ENCODE data around the gene RERG.

The RERG gene

DNA sequence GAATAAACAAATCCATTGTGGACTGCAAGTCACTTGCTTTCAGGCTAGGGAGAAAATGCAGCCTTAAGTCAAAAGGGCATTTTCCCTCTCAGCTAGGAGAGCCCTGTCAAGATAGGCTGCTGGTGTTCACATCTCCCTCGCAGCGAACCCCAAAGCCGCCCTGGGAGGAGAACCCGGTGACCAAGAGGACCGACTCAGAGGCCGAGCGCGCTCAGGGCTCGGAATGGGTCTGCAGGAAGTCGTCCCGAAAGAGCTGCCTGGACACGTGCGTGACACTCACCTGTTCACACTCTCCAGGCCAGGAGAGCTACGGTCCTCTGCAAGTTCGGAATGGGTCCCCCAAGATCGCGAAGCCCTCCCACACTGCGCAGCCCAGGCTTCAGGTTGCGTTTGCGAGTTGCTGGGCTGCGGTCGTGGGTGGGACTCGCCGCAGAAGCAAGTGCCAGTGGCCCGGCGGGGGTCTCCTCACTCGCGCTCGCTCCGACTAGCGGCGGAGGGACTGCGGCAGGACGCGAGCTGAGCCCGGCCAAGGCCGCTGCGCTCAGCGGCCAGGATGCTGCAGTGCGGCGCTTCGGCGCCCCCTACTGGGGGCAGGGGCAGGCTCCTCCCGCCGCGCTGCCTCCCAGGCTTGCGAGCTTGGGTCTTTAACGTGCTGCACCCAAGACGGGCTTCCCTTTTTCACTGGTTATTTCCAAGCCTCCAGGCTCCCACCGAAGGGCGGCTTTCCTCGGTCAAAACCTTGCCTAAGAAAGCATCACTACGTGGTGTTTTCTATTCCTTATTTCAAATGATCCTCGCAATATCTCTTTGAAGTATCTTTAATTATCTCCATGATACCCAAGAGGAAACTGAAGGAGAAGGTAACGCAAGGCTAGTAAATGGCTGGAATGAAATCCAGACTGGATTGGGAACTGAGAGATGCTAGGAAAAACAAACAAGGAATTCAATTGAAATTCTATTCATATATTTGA lies at the start of gene RERG (continued):
- TF ChIP-seq BCL11A (tag by site-specific recombination; IDR thresholded peaks at IDR 0.05; ENCODE audit: low read depth) = no peak
- no peak for TF ChIP-seq ZNF510 (tag by site-specific recombination; IDR thresholded peaks at IDR 0.05; ENCODE audit: insufficient replicate concordance)
- peak; percentile 52; the same call in 1 of the 2 replicates for TF ChIP-seq ZXDB (tag by site-specific recombination; IDR thresholded peaks at IDR 0.05)
- TF ChIP-seq, protein P1, sequence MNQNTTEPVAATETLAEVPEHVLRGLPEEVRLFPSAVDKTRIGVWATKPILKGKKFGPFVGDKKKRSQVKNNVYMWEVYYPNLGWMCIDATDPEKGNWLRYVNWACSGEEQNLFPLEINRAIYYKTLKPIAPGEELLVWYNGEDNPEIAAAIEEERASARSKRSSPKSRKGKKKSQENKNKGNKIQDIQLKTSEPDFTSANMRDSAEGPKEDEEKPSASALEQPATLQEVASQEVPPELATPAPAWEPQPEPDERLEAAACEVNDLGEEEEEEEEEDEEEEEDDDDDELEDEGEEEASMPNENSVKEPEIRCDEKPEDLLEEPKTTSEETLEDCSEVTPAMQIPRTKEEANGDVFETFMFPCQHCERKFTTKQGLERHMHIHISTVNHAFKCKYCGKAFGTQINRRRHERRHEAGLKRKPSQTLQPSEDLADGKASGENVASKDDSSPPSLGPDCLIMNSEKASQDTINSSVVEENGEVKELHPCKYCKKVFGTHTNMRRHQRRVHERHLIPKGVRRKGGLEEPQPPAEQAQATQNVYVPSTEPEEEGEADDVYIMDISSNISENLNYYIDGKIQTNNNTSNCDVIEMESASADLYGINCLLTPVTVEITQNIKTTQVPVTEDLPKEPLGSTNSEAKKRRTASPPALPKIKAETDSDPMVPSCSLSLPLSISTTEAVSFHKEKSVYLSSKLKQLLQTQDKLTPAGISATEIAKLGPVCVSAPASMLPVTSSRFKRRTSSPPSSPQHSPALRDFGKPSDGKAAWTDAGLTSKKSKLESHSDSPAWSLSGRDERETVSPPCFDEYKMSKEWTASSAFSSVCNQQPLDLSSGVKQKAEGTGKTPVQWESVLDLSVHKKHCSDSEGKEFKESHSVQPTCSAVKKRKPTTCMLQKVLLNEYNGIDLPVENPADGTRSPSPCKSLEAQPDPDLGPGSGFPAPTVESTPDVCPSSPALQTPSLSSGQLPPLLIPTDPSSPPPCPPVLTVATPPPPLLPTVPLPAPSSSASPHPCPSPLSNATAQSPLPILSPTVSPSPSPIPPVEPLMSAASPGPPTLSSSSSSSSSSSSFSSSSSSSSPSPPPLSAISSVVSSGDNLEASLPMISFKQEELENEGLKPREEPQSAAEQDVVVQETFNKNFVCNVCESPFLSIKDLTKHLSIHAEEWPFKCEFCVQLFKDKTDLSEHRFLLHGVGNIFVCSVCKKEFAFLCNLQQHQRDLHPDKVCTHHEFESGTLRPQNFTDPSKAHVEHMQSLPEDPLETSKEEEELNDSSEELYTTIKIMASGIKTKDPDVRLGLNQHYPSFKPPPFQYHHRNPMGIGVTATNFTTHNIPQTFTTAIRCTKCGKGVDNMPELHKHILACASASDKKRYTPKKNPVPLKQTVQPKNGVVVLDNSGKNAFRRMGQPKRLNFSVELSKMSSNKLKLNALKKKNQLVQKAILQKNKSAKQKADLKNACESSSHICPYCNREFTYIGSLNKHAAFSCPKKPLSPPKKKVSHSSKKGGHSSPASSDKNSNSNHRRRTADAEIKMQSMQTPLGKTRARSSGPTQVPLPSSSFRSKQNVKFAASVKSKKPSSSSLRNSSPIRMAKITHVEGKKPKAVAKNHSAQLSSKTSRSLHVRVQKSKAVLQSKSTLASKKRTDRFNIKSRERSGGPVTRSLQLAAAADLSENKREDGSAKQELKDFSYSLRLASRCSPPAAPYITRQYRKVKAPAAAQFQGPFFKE (tag by site-specific recombination; IDR thresholded peaks at IDR 0.05; ENCODE audit: borderline replicate concordance) = no peak
- TF ChIP-seq KLF8 (tag by site-specific recombination; IDR thresholded peaks at IDR 0.05) = no peak; the same call in 1 of the 2 replicates
- TF ChIP-seq, protein P2, sequence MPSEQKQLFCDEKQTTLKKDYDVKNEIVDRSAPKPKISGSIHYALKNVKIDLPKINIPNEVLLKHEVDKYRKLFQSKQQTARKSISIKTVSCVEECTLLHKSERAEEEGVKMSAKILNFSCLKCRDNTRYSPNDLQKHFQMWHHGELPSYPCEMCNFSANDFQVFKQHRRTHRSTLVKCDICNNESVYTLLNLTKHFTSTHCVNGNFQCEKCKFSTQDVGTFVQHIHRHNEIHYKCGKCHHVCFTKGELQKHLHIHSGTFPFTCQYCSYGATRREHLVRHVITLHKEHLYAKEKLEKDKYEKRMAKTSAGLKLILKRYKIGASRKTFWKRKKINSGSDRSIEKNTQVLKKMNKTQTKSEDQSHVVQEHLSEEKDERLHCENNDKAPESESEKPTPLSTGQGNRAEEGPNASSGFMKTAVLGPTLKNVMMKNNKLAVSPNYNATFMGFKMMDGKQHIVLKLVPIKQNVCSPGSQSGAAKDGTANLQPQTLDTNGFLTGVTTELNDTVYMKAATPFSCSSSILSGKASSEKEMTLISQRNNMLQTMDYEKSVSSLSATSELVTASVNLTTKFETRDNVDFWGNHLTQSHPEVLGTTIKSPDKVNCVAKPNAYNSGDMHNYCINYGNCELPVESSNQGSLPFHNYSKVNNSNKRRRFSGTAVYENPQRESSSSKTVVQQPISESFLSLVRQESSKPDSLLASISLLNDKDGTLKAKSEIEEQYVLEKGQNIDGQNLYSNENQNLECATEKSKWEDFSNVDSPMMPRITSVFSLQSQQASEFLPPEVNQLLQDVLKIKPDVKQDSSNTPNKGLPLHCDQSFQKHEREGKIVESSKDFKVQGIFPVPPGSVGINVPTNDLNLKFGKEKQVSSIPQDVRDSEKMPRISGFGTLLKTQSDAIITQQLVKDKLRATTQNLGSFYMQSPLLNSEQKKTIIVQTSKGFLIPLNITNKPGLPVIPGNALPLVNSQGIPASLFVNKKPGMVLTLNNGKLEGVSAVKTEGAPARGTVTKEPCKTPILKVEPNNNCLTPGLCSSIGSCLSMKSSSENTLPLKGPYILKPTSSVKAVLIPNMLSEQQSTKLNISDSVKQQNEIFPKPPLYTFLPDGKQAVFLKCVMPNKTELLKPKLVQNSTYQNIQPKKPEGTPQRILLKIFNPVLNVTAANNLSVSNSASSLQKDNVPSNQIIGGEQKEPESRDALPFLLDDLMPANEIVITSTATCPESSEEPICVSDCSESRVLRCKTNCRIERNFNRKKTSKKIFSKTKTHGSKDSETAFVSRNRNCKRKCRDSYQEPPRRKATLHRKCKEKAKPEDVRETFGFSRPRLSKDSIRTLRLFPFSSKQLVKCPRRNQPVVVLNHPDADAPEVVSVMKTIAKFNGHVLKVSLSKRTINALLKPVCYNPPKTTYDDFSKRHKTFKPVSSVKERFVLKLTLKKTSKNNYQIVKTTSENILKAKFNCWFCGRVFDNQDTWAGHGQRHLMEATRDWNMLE (tag by site-specific recombination; conservative IDR thresholded peaks at IDR 0.05; ENCODE audit: low read depth) = no peak
- TF ChIP-seq ZNF184 (tag by site-specific recombination; IDR thresholded peaks at IDR 0.05) = no peak
- TF ChIP-seq ZNF791 (tag by site-specific recombination; IDR thresholded peaks at IDR 0.05) = no peak
- peak; percentile 71 for TF ChIP-seq GLIS1 (tag by site-specific recombination; IDR thresholded peaks at IDR 0.05)
- TF ChIP-seq ZFP3 (tag by site-specific recombination; IDR thresholded peaks at IDR 0.05; ENCODE audit: low read depth) = no peak
- TF ChIP-seq FEZF1 (tag by site-specific recombination; IDR thresholded peaks at IDR 0.05) = no peak
- TF ChIP-seq ZNF214 (tag by site-specific recombination; IDR thresholded peaks at IDR 0.05; ENCODE audit: borderline replicate concordance) = no peak
- TF ChIP-seq MZF1 (tag by site-specific recombination; IDR thresholded peaks at IDR 0.05; ENCODE audit: borderline replicate concordance) = no peak
- no peak for TF ChIP-seq ZNF514 (tag by site-specific recombination; IDR thresholded peaks at IDR 0.05)
- TF ChIP-seq GLIS2 (tag by site-specific recombination; IDR thresholded peaks at IDR 0.05) = peak; percentile 84
- TF ChIP-seq ZNF311 (tag by site-specific recombination; IDR thresholded peaks at IDR 0.05; ENCODE audit: borderline replicate concordance) = no peak
- TF ChIP-seq ZNF701 (tag by site-specific recombination; IDR thresholded peaks at IDR 0.05) = no peak
- no peak for TF ChIP-seq ZBTB7A (tag by site-specific recombination; IDR thresholded peaks at IDR 0.05; ENCODE audit: low read depth)
- TF ChIP-seq ZNF626 (tag by site-specific recombination; IDR thresholded peaks at IDR 0.05) = no peak
- peak; percentile 99 for TF ChIP-seq SCRT2 (tag by site-specific recombination; IDR thresholded peaks at IDR 0.05)
- no peak; the same call in none of the 2 replicates for TF ChIP-seq SCRT1 (tag by site-specific recombination; IDR thresholded peaks at IDR 0.05; ENCODE audit: borderline replicate concordance)
- peak; percentile 67 for TF ChIP-seq ZNF654 (tag by site-specific recombination; IDR thresholded peaks at IDR 0.05; ENCODE audit: low read depth)
- peak; percentile 88; the same call in 1 of the 2 replicates for TF ChIP-seq ZNF501 (tag by site-specific recombination; IDR thresholded peaks at IDR 0.05)
- peak; percentile 81; the same call in 1 of the 2 replicates for TF ChIP-seq ZNF2 (tag by site-specific recombination; IDR thresholded peaks at IDR 0.05)
- TF ChIP-seq, protein P3, sequence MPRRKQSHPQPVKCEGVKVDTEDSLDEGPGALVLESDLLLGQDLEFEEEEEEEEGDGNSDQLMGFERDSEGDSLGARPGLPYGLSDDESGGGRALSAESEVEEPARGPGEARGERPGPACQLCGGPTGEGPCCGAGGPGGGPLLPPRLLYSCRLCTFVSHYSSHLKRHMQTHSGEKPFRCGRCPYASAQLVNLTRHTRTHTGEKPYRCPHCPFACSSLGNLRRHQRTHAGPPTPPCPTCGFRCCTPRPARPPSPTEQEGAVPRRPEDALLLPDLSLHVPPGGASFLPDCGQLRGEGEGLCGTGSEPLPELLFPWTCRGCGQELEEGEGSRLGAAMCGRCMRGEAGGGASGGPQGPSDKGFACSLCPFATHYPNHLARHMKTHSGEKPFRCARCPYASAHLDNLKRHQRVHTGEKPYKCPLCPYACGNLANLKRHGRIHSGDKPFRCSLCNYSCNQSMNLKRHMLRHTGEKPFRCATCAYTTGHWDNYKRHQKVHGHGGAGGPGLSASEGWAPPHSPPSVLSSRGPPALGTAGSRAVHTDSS (tag by site-specific recombination; IDR thresholded peaks at IDR 0.05) = no peak

All from HEK293 (cell line).